ENCODE measurements around the gene DGLUCY.

DGLUCY gene

GRCh38 chr14:91246051-91246852, 132.4 kb downstream of the DGLUCY start:
- TF ChIP-seq, protein P1, sequence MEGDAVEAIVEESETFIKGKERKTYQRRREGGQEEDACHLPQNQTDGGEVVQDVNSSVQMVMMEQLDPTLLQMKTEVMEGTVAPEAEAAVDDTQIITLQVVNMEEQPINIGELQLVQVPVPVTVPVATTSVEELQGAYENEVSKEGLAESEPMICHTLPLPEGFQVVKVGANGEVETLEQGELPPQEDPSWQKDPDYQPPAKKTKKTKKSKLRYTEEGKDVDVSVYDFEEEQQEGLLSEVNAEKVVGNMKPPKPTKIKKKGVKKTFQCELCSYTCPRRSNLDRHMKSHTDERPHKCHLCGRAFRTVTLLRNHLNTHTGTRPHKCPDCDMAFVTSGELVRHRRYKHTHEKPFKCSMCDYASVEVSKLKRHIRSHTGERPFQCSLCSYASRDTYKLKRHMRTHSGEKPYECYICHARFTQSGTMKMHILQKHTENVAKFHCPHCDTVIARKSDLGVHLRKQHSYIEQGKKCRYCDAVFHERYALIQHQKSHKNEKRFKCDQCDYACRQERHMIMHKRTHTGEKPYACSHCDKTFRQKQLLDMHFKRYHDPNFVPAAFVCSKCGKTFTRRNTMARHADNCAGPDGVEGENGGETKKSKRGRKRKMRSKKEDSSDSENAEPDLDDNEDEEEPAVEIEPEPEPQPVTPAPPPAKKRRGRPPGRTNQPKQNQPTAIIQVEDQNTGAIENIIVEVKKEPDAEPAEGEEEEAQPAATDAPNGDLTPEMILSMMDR (IDR thresholded peaks at IDR 0.05; ENCODE audit: low read depth, low read length, missing control alignments), result no peak
- in situ Hi-C loops (cut with HindIII; ENCODE audit: low sequenced_read_pairs), result no loop called here
- DNase-seq (ENCODE audit: low read depth), result no peak
- H3K4me3 ChIP-seq (ENCODE audit: low read depth, low read length), result no peak overlapping the region

DNA sequence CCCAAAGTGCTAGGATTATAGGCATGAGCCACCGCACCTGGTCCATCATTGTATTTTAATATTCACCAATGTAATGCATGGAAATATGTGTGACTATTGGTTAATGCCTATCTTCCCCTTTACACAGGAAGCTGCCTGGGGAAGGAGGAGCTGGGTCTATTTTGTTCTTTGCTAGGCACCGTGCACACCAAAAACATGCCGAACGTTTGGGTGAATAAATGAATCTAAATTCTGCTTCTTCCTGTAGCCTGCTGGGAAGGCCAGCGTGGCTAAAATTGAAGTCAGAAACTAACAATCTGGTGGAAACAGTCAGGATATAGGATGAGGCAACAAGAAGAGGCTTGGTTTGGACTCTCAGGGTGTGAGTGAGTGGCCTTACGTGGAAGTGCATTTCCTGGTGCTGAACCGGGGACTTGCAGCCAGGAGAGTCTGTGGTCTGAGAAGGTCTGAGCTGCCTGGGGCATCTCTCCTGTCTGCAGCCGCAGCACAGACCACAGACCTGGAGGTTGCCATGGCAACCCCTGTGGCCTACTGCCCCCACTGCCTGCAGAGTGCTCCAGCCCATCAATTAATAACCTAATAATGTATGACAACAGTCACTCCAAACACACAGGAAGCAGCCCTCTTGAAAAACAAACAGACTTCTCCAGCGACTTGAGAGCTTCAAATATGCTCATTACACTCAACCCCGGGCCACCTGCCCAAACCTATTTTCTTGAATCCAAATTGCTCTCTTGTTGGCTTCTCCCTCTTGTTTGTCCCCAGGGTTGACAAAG, 136.2 kb downstream of the DGLUCY start:
- H3K4me3 ChIP-seq (ENCODE audit: low read depth, low read length), result no peak overlapping the region
- TF ChIP-seq, protein P1 (IDR thresholded peaks at IDR 0.05; ENCODE audit: low read depth, low read length, missing control alignments), result peak; percentile 14
- in situ Hi-C loops (cut with HindIII; ENCODE audit: low sequenced_read_pairs), result no loop called here
- DNase-seq (ENCODE audit: low read depth), result no peak

DNA sequence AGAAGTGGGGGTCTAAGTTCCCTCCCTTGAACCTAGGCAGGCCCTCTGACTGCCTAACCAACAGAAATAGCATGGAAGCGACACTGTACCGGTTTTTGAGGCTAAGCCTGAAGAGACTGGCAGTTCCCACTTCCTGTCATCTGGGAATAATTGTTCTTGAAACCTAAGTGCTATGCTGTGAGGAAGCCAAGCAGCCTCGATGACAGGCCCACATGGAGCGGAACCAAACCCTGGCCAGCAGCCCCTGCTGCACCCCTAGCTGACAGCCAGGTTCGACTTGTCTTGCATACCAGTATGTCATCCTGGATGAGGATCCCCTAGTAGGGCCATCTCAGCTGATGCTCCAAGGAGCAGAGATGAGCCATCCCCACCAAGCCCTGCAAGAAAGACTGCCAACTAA, 137.0 kb downstream of the DGLUCY start:
- no peak overlapping the region for H3K4me3 ChIP-seq (ENCODE audit: low read depth, low read length)
- TF ChIP-seq, protein P1 (IDR thresholded peaks at IDR 0.05; ENCODE audit: low read depth, low read length, missing control alignments), result no peak
- in situ Hi-C loops (cut with HindIII; ENCODE audit: low sequenced_read_pairs), result no loop called here
- no peak for DNase-seq (ENCODE audit: low read depth)

- DNase-seq (ENCODE audit: low read depth), result no peak
- H3K4me3 ChIP-seq (ENCODE audit: low read depth, low read length), result peak overlapping the region; percentile 44
- TF ChIP-seq, protein P1 (IDR thresholded peaks at IDR 0.05; ENCODE audit: low read depth, low read length, missing control alignments), result peak; percentile 27
- in situ Hi-C loops (cut with HindIII; ENCODE audit: low sequenced_read_pairs), result no loop called here
Measured at GRCh38 chr14:91252871-91253794, 139.3 kb downstream of the DGLUCY start.

GRCh38 chr14:91253795-91254323, 140.0 kb downstream of the DGLUCY start:
- TF ChIP-seq, protein P1 (IDR thresholded peaks at IDR 0.05; ENCODE audit: low read depth, low read length, missing control alignments), result no peak
- H3K4me3 ChIP-seq (ENCODE audit: low read depth, low read length), result peak overlapping the region; percentile 44
- no peak for DNase-seq (ENCODE audit: low read depth)
- in situ Hi-C loops (cut with HindIII; ENCODE audit: low sequenced_read_pairs), result no loop called here

- TF ChIP-seq, protein P1 (IDR thresholded peaks at IDR 0.05; ENCODE audit: low read depth, low read length, missing control alignments), result no peak
- DNase-seq (ENCODE audit: low read depth), result no peak
- in situ Hi-C loops (cut with HindIII; ENCODE audit: low sequenced_read_pairs), result no loop called here
- H3K4me3 ChIP-seq (ENCODE audit: low read depth, low read length), result no peak overlapping the region
Measured at GRCh38 chr14:91254461-91254860, 140.6 kb downstream of the DGLUCY start.

Measured in astrocyte of the cerebellum (primary cell).